ENCODE data around the gene DYNAP. TPM values are rescaled to one million over a fixed set of nuclear protein-coding genes. Genes with fewer than 3 reads are reported as not detected.

Gene DYNAP, protein sequence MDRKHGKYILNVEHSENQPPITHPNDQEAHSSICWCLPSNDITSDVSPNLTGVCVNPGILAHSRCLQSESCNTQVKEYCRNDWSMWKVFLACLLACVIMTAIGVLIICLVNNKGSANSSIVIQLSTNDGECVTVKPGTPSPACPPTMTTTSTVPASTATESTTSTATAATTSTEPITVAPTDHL
- total RNA-seq = not detected

- no peaks in the 10 kb centered on the region for H3K4me1 ChIP-seq (replicated peaks)
- DNase-seq (ENCODE audit: low spot score) = no peak
- no peak within 1 kb of the TSS for H3K4me3 ChIP-seq
- 81% methylated on average over 5 of the region's 5 CpGs for WGBS
- TF ChIP-seq, protein P1, sequence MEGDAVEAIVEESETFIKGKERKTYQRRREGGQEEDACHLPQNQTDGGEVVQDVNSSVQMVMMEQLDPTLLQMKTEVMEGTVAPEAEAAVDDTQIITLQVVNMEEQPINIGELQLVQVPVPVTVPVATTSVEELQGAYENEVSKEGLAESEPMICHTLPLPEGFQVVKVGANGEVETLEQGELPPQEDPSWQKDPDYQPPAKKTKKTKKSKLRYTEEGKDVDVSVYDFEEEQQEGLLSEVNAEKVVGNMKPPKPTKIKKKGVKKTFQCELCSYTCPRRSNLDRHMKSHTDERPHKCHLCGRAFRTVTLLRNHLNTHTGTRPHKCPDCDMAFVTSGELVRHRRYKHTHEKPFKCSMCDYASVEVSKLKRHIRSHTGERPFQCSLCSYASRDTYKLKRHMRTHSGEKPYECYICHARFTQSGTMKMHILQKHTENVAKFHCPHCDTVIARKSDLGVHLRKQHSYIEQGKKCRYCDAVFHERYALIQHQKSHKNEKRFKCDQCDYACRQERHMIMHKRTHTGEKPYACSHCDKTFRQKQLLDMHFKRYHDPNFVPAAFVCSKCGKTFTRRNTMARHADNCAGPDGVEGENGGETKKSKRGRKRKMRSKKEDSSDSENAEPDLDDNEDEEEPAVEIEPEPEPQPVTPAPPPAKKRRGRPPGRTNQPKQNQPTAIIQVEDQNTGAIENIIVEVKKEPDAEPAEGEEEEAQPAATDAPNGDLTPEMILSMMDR (IDR thresholded peaks at IDR 0.05) = no peak
- no peak for TF ChIP-seq POLR2AphosphoS5 (IDR thresholded peaks at IDR 0.05)
- no peak for TF ChIP-seq POLR2A (IDR thresholded peaks at IDR 0.05)
- no peaks in the 10 kb centered on the region for H3K36me3 ChIP-seq
- no peaks in the 10 kb centered on the region for H3K27me3 ChIP-seq (replicated peaks; ENCODE audit: insufficient read depth)
- H3K27ac ChIP-seq = no peak within 1 kb of the TSS
- intact Hi-C loops (cut with DNase I) = no loop called here
- H3K9me3 ChIP-seq = no peaks in the 10 kb centered on the region
These were observed at the start of gene DYNAP for GRCh38 chr18:54590945-54591344. Gene DYNAP, plus strand, starts transcription at chr18:54591245. Its CDS starts 38 bp downstream, at chr18:54591283.

DNA sequence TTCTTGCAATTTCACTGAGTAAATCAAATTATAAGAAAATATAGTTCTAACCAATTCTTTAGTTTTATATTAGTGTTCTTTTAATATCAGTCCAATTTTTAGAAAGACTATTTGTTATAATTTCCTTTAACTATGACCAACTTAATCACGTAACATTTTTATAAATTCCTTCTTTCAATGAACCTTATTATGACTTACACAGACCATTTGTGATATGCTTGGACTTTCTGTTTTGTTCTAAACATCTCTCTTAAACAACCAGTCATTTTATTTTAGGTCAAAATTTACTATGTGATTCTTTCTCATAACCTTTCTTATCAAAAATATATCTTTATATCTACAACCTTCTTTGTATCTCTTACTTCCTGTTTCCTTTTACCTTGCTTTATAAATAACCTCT, 39.5 kb upstream of the DYNAP start:
- no peak for DNase-seq (ENCODE audit: low spot score)
- TF ChIP-seq POLR2A (IDR thresholded peaks at IDR 0.05) = no peak
- TF ChIP-seq POLR2AphosphoS5 (IDR thresholded peaks at IDR 0.05) = no peak
- TF ChIP-seq, protein P1 (IDR thresholded peaks at IDR 0.05) = no peak
- Histone ChIP-seq H3K9me3 (no peaks in the 10 kb centered on the region), H3K27me3 (replicated peaks; ENCODE audit: insufficient read depth) (no peaks in the 10 kb centered on the region), H3K36me3 (no peaks in the 10 kb centered on the region), H3K4me3 (no peak overlapping the region), H3K4me1 (replicated peaks) (no peaks in the 10 kb centered on the region), H3K27ac (no peak overlapping the region)
- intact Hi-C loops (cut with DNase I) = no loop called here
- WGBS = 89% methylated on average over 1 of the region's 1 CpG

DNA sequence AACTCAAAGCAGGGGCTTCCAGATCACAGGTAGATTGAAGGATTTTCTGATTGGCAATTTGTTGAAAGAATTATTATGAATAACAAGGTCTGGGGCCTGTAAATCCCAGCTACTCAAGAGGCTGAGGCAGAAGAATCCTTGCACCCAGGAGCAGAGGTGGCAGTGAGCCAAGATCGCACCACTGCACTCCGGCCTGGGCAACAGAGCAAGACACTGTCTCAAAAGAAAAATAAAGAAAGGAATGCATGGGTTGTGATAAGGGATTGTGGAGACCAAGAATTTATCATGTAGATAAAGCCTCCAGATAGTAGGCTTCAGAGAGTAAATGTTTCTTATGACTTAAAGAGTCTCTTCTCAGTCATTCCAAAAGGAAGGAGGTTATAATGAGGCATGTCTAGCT, 35.8 kb upstream of the DYNAP start:
- Histone ChIP-seq H3K27me3 (replicated peaks; ENCODE audit: insufficient read depth) (no peaks in the 10 kb centered on the region), H3K4me3 (no peak overlapping the region), H3K9me3 (no peaks in the 10 kb centered on the region), H3K27ac (no peak overlapping the region), H3K4me1 (replicated peaks) (no peaks in the 10 kb centered on the region), H3K36me3 (no peaks in the 10 kb centered on the region)
- no peak for DNase-seq (ENCODE audit: low spot score)
- intact Hi-C loops (cut with DNase I) = no loop called here
- 80% methylated on average over 2 of the region's 2 CpGs for WGBS
- no peak for TF ChIP-seq POLR2AphosphoS5 (IDR thresholded peaks at IDR 0.05)
- no peak for TF ChIP-seq POLR2A (IDR thresholded peaks at IDR 0.05)
- TF ChIP-seq, protein P1 (IDR thresholded peaks at IDR 0.05) = no peak

GRCh38 chr18:54555996-54556395, 35.0 kb upstream of the DYNAP start:
- Histone ChIP-seq H3K4me3 (no peak overlapping the region), H3K36me3 (no peaks in the 10 kb centered on the region), H3K27ac (no peak overlapping the region), H3K4me1 (replicated peaks) (no peaks in the 10 kb centered on the region), H3K9me3 (no peaks in the 10 kb centered on the region), H3K27me3 (replicated peaks; ENCODE audit: insufficient read depth) (no peaks in the 10 kb centered on the region)
- intact Hi-C loops (cut with DNase I) = no loop called here
- no peak for DNase-seq (ENCODE audit: low spot score)
- WGBS = 91% methylated on average over 1 of the region's 1 CpG
- TF ChIP-seq POLR2A (IDR thresholded peaks at IDR 0.05) (no peak), POLR2AphosphoS5 (IDR thresholded peaks at IDR 0.05) (no peak)
- TF ChIP-seq, protein P1 (IDR thresholded peaks at IDR 0.05) = no peak

DNA sequence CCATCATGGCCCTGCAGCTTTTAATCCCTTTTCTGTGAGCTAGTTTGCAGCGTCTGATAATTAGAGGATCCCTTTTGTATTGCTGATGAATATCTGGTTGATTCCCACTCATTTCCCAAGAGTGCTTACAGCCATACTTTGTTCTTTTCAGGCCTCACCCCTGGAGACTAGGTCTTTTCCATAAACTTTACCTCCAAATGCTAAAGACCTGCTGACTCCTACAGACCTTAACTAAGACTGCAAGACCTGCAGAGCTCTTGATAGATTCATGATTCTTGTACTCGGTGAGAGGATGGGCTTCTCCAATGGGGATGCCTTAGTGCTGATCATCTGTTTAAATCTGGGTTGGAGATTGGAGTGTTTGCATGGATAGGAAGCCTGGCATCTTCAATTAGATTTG, 33.1 kb upstream of the DYNAP start:
- Histone ChIP-seq H3K4me1 (replicated peaks) (no peaks in the 10 kb centered on the region), H3K36me3 (no peaks in the 10 kb centered on the region), H3K27ac (no peak overlapping the region), H3K9me3 (no peaks in the 10 kb centered on the region), H3K4me3 (no peak overlapping the region), H3K27me3 (replicated peaks; ENCODE audit: insufficient read depth) (no peaks in the 10 kb centered on the region)
- 74% methylated on average over 2 of the region's 2 CpGs for WGBS
- TF ChIP-seq POLR2AphosphoS5 (IDR thresholded peaks at IDR 0.05) (no peak), POLR2A (IDR thresholded peaks at IDR 0.05) (no peak)
- TF ChIP-seq, protein P1 (IDR thresholded peaks at IDR 0.05) = no peak
- no peak for DNase-seq (ENCODE audit: low spot score)
- intact Hi-C loops (cut with DNase I) = no loop called here

Measured in prostate gland (tissue), 2 donors.